IMR-90 (cell line): ENCODE measurements around the gene MGST2. TPM values are rescaled to one million over a fixed set of nuclear protein-coding genes. Genes with fewer than 3 reads are reported as not detected.

ENCODE experiments used
- ATAC-seq: fragments of 200-7000 bp; cut with Tn5 transposase; 2 replicates; pipeline ENCODE4 v1.9.1; 2020; ENCODE audit warnings: low read depth, mild to moderate bottlenecking, moderate library complexity
- BruUV-seq: library from RNA; stranded (reverse); fragments of 400-500 nt; replicated peaks from 2 replicates; lab custom pipeline; 2021; lab: Mats Ljungman, UMichigan
- CTCF ChIA-PET: fragments of 300-600 bp; formaldehyde crosslinking; extraction: SDS; loops from one replicate; lab custom pipeline; 2021; ENCODE audit warnings: antibody characterized with exemption; lab: Yijun Ruan, JAX
- POLR2A ChIA-PET: fragments of 300-600 bp; sonication (Branson Sonifier 250); formaldehyde crosslinking; loops from one replicate; lab custom pipeline; 2022; ENCODE audit warnings: antibody characterized with exemption; ENCODE audit not compliant: unreplicated experiment; lab: Charles Lee
- DNase-seq: peaks from one replicate; pipeline ENCODE4 v3.0.0; 2013
- H2AFZ ChIP-seq: replicated peaks from 2 replicates; pipeline ENCODE3; 2013; ENCODE audit warnings: low read length, mild to moderate bottlenecking; ENCODE audit not compliant: poor library complexity
- H2AK5ac ChIP-seq: 2 replicates; pipeline ENCODE4 v1.6.1; 2013; ENCODE audit warnings: low read depth, low read length, inconsistent platforms
- H2AK9ac ChIP-seq: replicated peaks from 2 replicates; pipeline ENCODE3; 2013; ENCODE audit warnings: mild to moderate bottlenecking, low read depth, low read length, moderate library complexity; ENCODE audit not compliant: poor library complexity
- H2BK120ac ChIP-seq: 2 replicates; pipeline ENCODE4 v1.6.1; 2013; ENCODE audit warnings: low read depth, low read length, inconsistent platforms
- H2BK15ac ChIP-seq: 3 replicates; pipeline ENCODE4 v1.6.1; 2013; ENCODE audit warnings: low read depth, low read length, inconsistent platforms
- H2BK20ac ChIP-seq: 2 replicates; pipeline ENCODE4 v1.6.1; 2013; ENCODE audit warnings: low read depth, mild to moderate bottlenecking, inconsistent platforms, low read length, moderate library complexity
- H2BK5ac ChIP-seq: 2 replicates; pipeline ENCODE4 v1.6.1; 2013; ENCODE audit warnings: mild to moderate bottlenecking, low read depth, low read length, inconsistent platforms; ENCODE audit not compliant: poor library complexity, severe bottlenecking
- H3K14ac ChIP-seq: replicated peaks from 2 replicates; pipeline ENCODE4 v1.6.1; 2013; ENCODE audit warnings: low read depth, low read length, inconsistent platforms
- H3K18ac ChIP-seq: 2 replicates; pipeline ENCODE4 v1.6.1; 2013; ENCODE audit warnings: low read depth, low read length, control low read depth
- H3K23ac ChIP-seq: 2 replicates; pipeline ENCODE4 v1.6.1; 2013; ENCODE audit warnings: low read depth, low read length, inconsistent platforms
- H3K27ac ChIP-seq: 2 replicates; pipeline ENCODE4 v1.5.1; 2013; ENCODE audit warnings: mild to moderate bottlenecking, control low read depth, low read length; ENCODE audit not compliant: insufficient read depth
- H3K27me3 ChIP-seq: 2 replicates; pipeline ENCODE4 v1.6.1; 2013; ENCODE audit warnings: low read length; ENCODE audit not compliant: control insufficient read depth, insufficient read depth
- H3K36me3 ChIP-seq: 2 replicates; pipeline ENCODE4 v1.6.1; 2013; ENCODE audit warnings: low read length, mixed read lengths; ENCODE audit not compliant: control insufficient read depth, insufficient read depth
- H3K4ac ChIP-seq: 2 replicates; pipeline ENCODE4 v1.6.1; 2013; ENCODE audit warnings: low read depth, low read length, inconsistent platforms
- H3K4me1 ChIP-seq: 2 replicates; pipeline ENCODE4 v1.6.1; 2013; ENCODE audit warnings: low read length, mixed read lengths; ENCODE audit not compliant: control insufficient read depth, insufficient read depth
- H3K4me2 ChIP-seq: 2 replicates; pipeline ENCODE4 v1.6.1; 2013; ENCODE audit warnings: low read depth, mild to moderate bottlenecking, control low read depth, low read length, moderate library complexity
- H3K4me3 ChIP-seq: 2 replicates; pipeline ENCODE4 v1.5.1; 2013; ENCODE audit warnings: low read depth, mild to moderate bottlenecking, control low read depth, low read length, moderate library complexity; ENCODE audit not compliant: insufficient read depth
- H3K56ac ChIP-seq: 2 replicates; pipeline ENCODE4 v1.6.1; 2013; ENCODE audit warnings: low read length, inconsistent platforms; ENCODE audit not compliant: insufficient read depth; ENCODE audit errors: extremely low read depth
- H3K79me1 ChIP-seq, 2 experiments: 2 replicates each; pipeline ENCODE4 v1.6.1; 2013; ENCODE audit warnings: low read length in 2 of 2, inconsistent platforms in 1 of 2, low read depth in 1 of 2
- H3K9ac ChIP-seq: 2 replicates; pipeline ENCODE4 v1.6.1; 2013; ENCODE audit warnings: low read depth, low read length, control low read depth
- H3K9me1 ChIP-seq: 2 replicates; pipeline ENCODE4 v1.6.1; 2013; ENCODE audit warnings: low read length, inconsistent platforms; ENCODE audit not compliant: insufficient read depth
- H3K9me3 ChIP-seq: 2 replicates; pipeline ENCODE4 v1.6.1; 2013; ENCODE audit warnings: low read length; ENCODE audit not compliant: control insufficient read depth, insufficient read depth
- H4K20me1 ChIP-seq: 2 replicates; pipeline ENCODE4 v1.6.1; 2013; ENCODE audit warnings: low read length, inconsistent platforms; ENCODE audit not compliant: insufficient read depth
- H4K5ac ChIP-seq: 2 replicates; pipeline ENCODE4 v1.6.1; 2013; ENCODE audit warnings: mild to moderate bottlenecking, low read depth, low read length, control low read depth
- H4K8ac ChIP-seq, 2 experiments: 2 replicates each; pipeline ENCODE4 v1.6.1; 2013; ENCODE audit warnings: low read depth in 2 of 2, low read length in 2 of 2, control low read depth in 1 of 2, inconsistent platforms in 1 of 2
- H4K91ac ChIP-seq: 2 replicates; pipeline ENCODE4 v1.6.1; 2013; ENCODE audit warnings: low read depth, low read length, inconsistent platforms; ENCODE audit not compliant: insufficient read depth
- BHLHE40 ChIP-seq: fragments of 150-350 bp; IDR thresholded peaks from 2 replicates; pipeline ENCODE4 v1.6.1; 2016; ENCODE audit warnings: mild to moderate bottlenecking, low read depth, low read length
- CEBPB ChIP-seq: IDR thresholded peaks from 2 replicates; pipeline ENCODE4 v1.6.1; 2012; ENCODE audit warnings: low read depth, low read length, improper control_type of control experiment
- FOS ChIP-seq: fragments of 150-350 bp; IDR thresholded peaks from 2 replicates; pipeline ENCODE4 v1.6.1; 2016; ENCODE audit warnings: low read depth, low read length
- WGBS, 2 experiments: methylation state at CpG; one replicate each; pipeline versions ENCODE4 v1.1.5 to v1.1.7; 2013; ENCODE audit warnings: missing lambda C conversion rate in 2 of 2; ENCODE audit not compliant: insufficient read length in 1 of 2; ENCODE audit errors: extremely low coverage in 2 of 2; 5-methylcytosine and 5-hydroxymethylcytosine counted together
- dilution Hi-C: fragments of 300-500 bp; cut with HindIII; formaldehyde crosslinking; loops from one replicate; pipeline ENCODE4 v1.14.3; 2018; ENCODE audit warnings: low sequenced_read_pairs; ENCODE audit not compliant: unreplicated experiment
- in situ Hi-C: fragments of 300-500 bp; cut with MboI; formaldehyde crosslinking; loops from 3 replicates; pipeline ENCODE4 v1.14.3; 2019; ENCODE audit warnings: low sequenced_read_pairs, inconsistent platforms, mixed read lengths
- intact Hi-C: fragments of 100-400 bp; cut with micrococcal nuclease; formaldehyde crosslinking; loops from 2 replicates; pipeline ENCODE4 v1.10.0; 2022
- polyA plus RNA-seq, 3 experiments: library from polyadenylated mRNA; depleted of rRNA; stranded (reverse); fragments of >200 nt; gene quantifications; 2 replicates each; pipeline ENCODE4 v1.2.3, GENCODE V29; 2012; ENCODE audit warnings: low replicate concordance in 1 of 3
- total RNA-seq: library from RNA; depleted of rRNA; stranded (reverse); fragments of >200 nt; gene quantifications from 2 replicates; pipeline ENCODE4 v1.2.3, GENCODE V29; 2012

The MGST2 gene
- total and polyA plus RNA-seq, 2 of the 4 experiments (the other 2 are of a cell fraction): 4.8 to 10.5 TPM

- H2BK120ac ChIP-seq: no peak overlapping the region
- intact Hi-C loops (loop anchor here (2.0 kb wide), 1 partner anchor 26 kb away; no protein-coding TSS in a partner anchor), in situ Hi-C loops (no loop called here), dilution Hi-C loops (no loop called here)
- H3K14ac ChIP-seq: no peak overlapping the region
- no peak overlapping the region for H4K91ac ChIP-seq
- no peak overlapping the region for H3K56ac ChIP-seq
- CTCF ChIA-PET: interaction anchor here (1.4 kb wide), 1 partner anchor 9 kb away, joined by 8 read pairs; no protein-coding TSS in a partner anchor
- peaks cover 1% of the 10 kb centered on the region; the same call in 1 of the 2 replicates for H3K27me3 ChIP-seq
- TF ChIP-seq FOS (no peak), CEBPB (0 out of 2 replicates have a peak, but pooled peaks have one; percentile 41), BHLHE40 (peak; percentile 49; the same call in 1 of the 2 replicates)
- no peak overlapping the region for H3K4me3 ChIP-seq
- H3K9me1 ChIP-seq: 0 out of 2 replicates have a peak, but pooled peaks cover 2% of the 10 kb centered on the region
- peaks cover 7% of the 10 kb centered on the region for H3K9me3 ChIP-seq
- H4K8ac ChIP-seq: no peak overlapping the region
- no peak overlapping the region for H3K4me2 ChIP-seq
- POLR2A ChIA-PET: no interaction called here
- H3K23ac ChIP-seq: no peak overlapping the region
- H3K4me1 ChIP-seq: peaks cover 2% of the 10 kb centered on the region; the same call in 1 of the 2 replicates
- no peak overlapping the region for H2AK9ac ChIP-seq
- no peak overlapping the region for H3K27ac ChIP-seq
- H2AFZ ChIP-seq: no peak overlapping the region
- no peak overlapping the region for H3K9ac ChIP-seq
- H3K36me3 ChIP-seq: no peaks in the 10 kb centered on the region
- H2BK5ac ChIP-seq: no peak overlapping the region
- H4K20me1 ChIP-seq: no peaks in the 10 kb centered on the region
- no peak overlapping the region for H4K5ac ChIP-seq
- no TSS peak for BruUV-seq
- DNase-seq: peak; percentile 75
- WGBS, 2 experiments: 83% methylated on average over 1 of the region's 2 CpGs; no CpG with 5 or more reads in 1 of the 2 experiments
- no peak overlapping the region for H2BK20ac ChIP-seq
- peak; percentile 94 for ATAC-seq
- no peak overlapping the region for H2BK15ac ChIP-seq
- no peaks in the 10 kb centered on the region for H3K79me1 ChIP-seq
- H3K4ac ChIP-seq: no peak overlapping the region
- no peak overlapping the region for H3K18ac ChIP-seq
- no peak overlapping the region for H2AK5ac ChIP-seq
Measured at GRCh38 chr4:139642364-139642763, 23.3 kb upstream of the MGST2 start.
